A549 (cell line): ENCODE measurements around the gene PTPRD. TPM values are rescaled to one million over a fixed set of nuclear protein-coding genes. Genes with fewer than 3 reads are reported as not detected.

ENCODE experiments used
- ATAC-seq, 2 experiments: fragments of 200-7000 bp in 1 of 2; fragments of >200 bp in 1 of 2; cut with Nextera tagmentation in 1 of 2; cut with Tn5 transposase in 1 of 2; 3 replicates each; pipeline versions ENCODE4 v1.8.0 to v1.9.1; 2018 to 2020; ENCODE audit warnings: mild to moderate bottlenecking in 1 of 2, moderate library complexity in 1 of 2
- CTCF ChIA-PET: fragments of 300-600 bp; sonication (Branson Sonifier 250); formaldehyde crosslinking; extraction: SDS; loops from one replicate; lab custom pipeline; 2021; ENCODE audit warnings: antibody characterized with exemption, inconsistent platforms; lab: Yijun Ruan, JAX
- POLR2A ChIA-PET: fragments of 350-600 bp; formaldehyde crosslinking; extraction: SDS; loops from one replicate; lab custom pipeline; 2021; ENCODE audit warnings: antibody characterized with exemption, inconsistent platforms; lab: Yijun Ruan, JAX
- DNase-seq, 2 experiments: peaks; one replicate each; pipeline versions ENCODE4 v3.0.0 to v3.0.0-alpha.2; 2011 to 2016; ENCODE audit warnings: low read depth in 1 of 2, low spot score in 1 of 2
- FAIRE-seq: peaks from 2 replicates; lab custom pipeline; 2011; peaks lifted over from hg19 to GRCh38; lab: Jason Lieb, UNC
- H3K27ac ChIP-seq, 2 experiments: fragments of >200 bp; sonication (Bioruptor Twin); formaldehyde crosslinking; 3 replicates each; pipeline ENCODE4 v1.5.1; 2016 to 2017
- H3K4me1 ChIP-seq: fragments of >200 bp; sonication (Bioruptor Twin); formaldehyde crosslinking; 3 replicates; pipeline ENCODE4 v1.6.1; 2016
- H3K4me2 ChIP-seq: fragments of >200 bp; sonication (Bioruptor Twin); formaldehyde crosslinking; 3 replicates; pipeline ENCODE4 v1.6.1; 2016
- H3K4me3 ChIP-seq: fragments of >200 bp; sonication (Bioruptor Twin); formaldehyde crosslinking; 3 replicates; pipeline ENCODE4 v1.5.1; 2016
- H3K9me3 ChIP-seq: fragments of >200 bp; sonication (Bioruptor Twin); formaldehyde crosslinking; 3 replicates; pipeline ENCODE4 v1.6.1; 2016
- BHLHE40 ChIP-seq: IDR thresholded peaks from 2 replicates; pipeline ENCODE4 v1.6.1; 2012; ENCODE audit warnings: low read depth, low read length, inconsistent platforms
- CBX2 ChIP-seq: fragments of 200-600 bp; sonication (generic); IDR thresholded peaks from 2 replicates; pipeline ENCODE4 v1.6.1; 2016; ENCODE audit warnings: low read depth, mild to moderate bottlenecking, borderline replicate concordance
- CBX8 ChIP-seq: fragments of 200-600 bp; sonication (generic); IDR thresholded peaks from 2 replicates; pipeline ENCODE4 v1.6.1; 2016
- CTCF ChIP-seq: fragments of >200 bp; sonication (Bioruptor Twin); formaldehyde crosslinking; IDR thresholded peaks from 3 replicates; pipeline ENCODE4 v1.5.1; 2016
- EHF ChIP-seq: fragments of 250-450 bp; sonication (Bioruptor Pico); IDR thresholded peaks from 2 replicates; pipeline ENCODE4 v1.5.0; 2020; ENCODE audit warnings: mild to moderate bottlenecking
- EHMT2 ChIP-seq: fragments of 200-600 bp; sonication (generic); IDR thresholded peaks from 2 replicates; pipeline ENCODE4 v1.6.1; 2016; ENCODE audit warnings: antibody characterized with exemption, low read depth, mild to moderate bottlenecking, moderate library complexity
- EP300 ChIP-seq, 2 experiments: fragments of >200 bp; sonication (Bioruptor Twin); formaldehyde crosslinking; IDR thresholded peaks; 2 replicates in 1 of 2; 3 replicates in 1 of 2; pipeline ENCODE4 v1.6.1; 2016 to 2017
- ESRRA ChIP-seq: fragments of 150-350 bp; IDR thresholded peaks from 2 replicates; pipeline ENCODE4 v1.6.1; 2014; ENCODE audit warnings: mild to moderate bottlenecking, low read length, borderline replicate concordance
- GATA3 ChIP-seq: IDR thresholded peaks from 2 replicates; pipeline ENCODE4 v1.6.1; 2012; ENCODE audit warnings: borderline replicate concordance
- HMGXB4 ChIP-seq: fragments of 250-450 bp; sonication (Bioruptor Pico); IDR thresholded peaks from 2 replicates; pipeline ENCODE4 v1.5.0; 2021; ENCODE audit warnings: mild to moderate bottlenecking, moderate library complexity, borderline replicate concordance
- HOXB5 ChIP-seq: fragments of 250-450 bp; sonication (Bioruptor Pico); IDR thresholded peaks from 2 replicates; pipeline ENCODE4 v1.5.0; 2020; ENCODE audit warnings: mild to moderate bottlenecking, moderate library complexity
- JUNB ChIP-seq: fragments of >200 bp; sonication (Bioruptor Twin); formaldehyde crosslinking; IDR thresholded peaks from 2 replicates; pipeline ENCODE4 v1.6.1; 2016
- KDM1A ChIP-seq: fragments of 200-600 bp; sonication (generic); IDR thresholded peaks from 2 replicates; pipeline ENCODE4 v1.6.1; 2016; ENCODE audit warnings: low read depth, mild to moderate bottlenecking
- MYC ChIP-seq: IDR thresholded peaks from 2 replicates; pipeline ENCODE4 v1.6.1; 2012; ENCODE audit warnings: mild to moderate bottlenecking, inconsistent platforms, low read length, improper control_type of control experiment, borderline replicate concordance
- NFE2L2 ChIP-seq: fragments of 150-350 bp; conservative IDR thresholded peaks from 2 replicates; pipeline ENCODE4 v1.6.1; 2014; ENCODE audit warnings: low read length
- NPAS2 ChIP-seq: fragments of 250-450 bp; sonication (Bioruptor Pico); IDR thresholded peaks from 2 replicates; pipeline ENCODE4 v1.8.0; 2022; ENCODE audit warnings: mild to moderate bottlenecking, moderate library complexity, borderline replicate concordance
- NR3C1 ChIP-seq: fragments of >200 bp; sonication (Bioruptor Twin); formaldehyde crosslinking; IDR thresholded peaks from 3 replicates; pipeline ENCODE4 v1.6.1; 2017
- POLR2A ChIP-seq: IDR thresholded peaks from 2 replicates; pipeline ENCODE4 v1.6.1; 2012; ENCODE audit warnings: mild to moderate bottlenecking, low read length
- RARB ChIP-seq: fragments of 250-450 bp; sonication (Bioruptor Pico); IDR thresholded peaks from 2 replicates; pipeline ENCODE4 v1.8.0; 2021; ENCODE audit warnings: mild to moderate bottlenecking, moderate library complexity
- RCOR1 ChIP-seq: fragments of 150-350 bp; IDR thresholded peaks from 2 replicates; pipeline ENCODE4 v1.6.1; 2014; ENCODE audit warnings: antibody characterized with exemption, low read length, low read depth
- RNF2 ChIP-seq: fragments of 200-600 bp; sonication (generic); IDR thresholded peaks from 2 replicates; pipeline ENCODE4 v1.6.1; 2016; ENCODE audit warnings: low read depth, mild to moderate bottlenecking, antibody characterized with exemption, moderate library complexity, borderline replicate concordance
- SREBF2 ChIP-seq: fragments of 450-650 bp; IDR thresholded peaks from 2 replicates; pipeline ENCODE4 v1.6.1; 2014; ENCODE audit warnings: mild to moderate bottlenecking, moderate library complexity
- ZC3H11A ChIP-seq: fragments of 450-650 bp; IDR thresholded peaks from 2 replicates; pipeline ENCODE4 v1.6.1; 2014; ENCODE audit warnings: antibody characterized with exemption, mild to moderate bottlenecking
- ZNF302 ChIP-seq: fragments of 250-450 bp; sonication (Bioruptor Pico); IDR thresholded peaks from 2 replicates; pipeline ENCODE4 v1.9.0; 2021; ENCODE audit warnings: inconsistent platforms, mild to moderate bottlenecking, moderate library complexity
- ZSCAN20 ChIP-seq: fragments of 250-450 bp; sonication (Bioruptor Pico); IDR thresholded peaks from 2 replicates; pipeline ENCODE4 v1.8.0; 2022; ENCODE audit warnings: mild to moderate bottlenecking, moderate library complexity
- WGBS: methylation state at CpG from one replicate; pipeline ENCODE4 v1.1.6; 2017; ENCODE audit errors: missing lambda C conversion rate; 5-methylcytosine and 5-hydroxymethylcytosine counted together
- polyA plus RNA-seq, 4 experiments: library from polyadenylated mRNA; depleted of rRNA in 3 of 4; stranded (reverse); fragments of >200 nt; fragmentation: RNase III in 1 of 4; extraction: RNeasy Plus Mini Kit Qiagen cat#74134 plus additional on column Dnase treatment in 1 of 4; gene quantifications; 2 replicates in 3 of 4; 3 replicates in 1 of 4; pipeline ENCODE4 v1.2.3, GENCODE V29; 2011 to 2017
- TF ChIP-seq, protein P1 (sequence below): IDR thresholded peaks from 2 replicates; pipeline ENCODE4 v1.6.1; 2012
- TF ChIP-seq, protein P2 (sequence below): fragments of >200 bp; sonication (Bioruptor Twin); formaldehyde crosslinking; IDR thresholded peaks from 3 replicates; pipeline ENCODE4 v1.6.1; 2016
- TF ChIP-seq, protein P3 (sequence below): IDR thresholded peaks from 2 replicates; pipeline ENCODE4 v1.6.1; 2012

PTPRD gene
- polyA plus RNA-seq, 2 of the 4 experiments (the other 2 are of a cell fraction), result 0.39 to 1.3 TPM

DNA sequence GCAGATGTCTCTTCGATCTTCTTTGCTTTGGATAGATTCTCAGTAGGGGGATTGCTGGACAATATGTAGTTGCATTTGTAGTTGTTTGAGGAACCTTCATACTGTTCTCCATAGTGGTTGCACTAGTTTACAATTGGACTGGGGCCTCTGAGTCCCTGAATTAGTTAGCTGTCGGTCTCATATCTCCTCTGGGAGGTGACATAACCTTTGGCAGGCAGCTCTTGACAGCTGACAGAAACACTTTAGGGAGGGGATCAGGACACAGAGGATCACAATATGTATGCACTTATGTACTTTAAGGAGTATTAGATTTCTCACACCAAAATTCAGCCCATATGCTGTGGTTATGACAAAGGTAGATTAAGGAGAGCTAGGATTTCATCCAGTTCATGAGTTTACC lies 1533.3 kb downstream of the PTPRD start:
- CTCF ChIA-PET, result no interaction called here
- TF ChIP-seq ESRRA (no peak), EP300 (IDR thresholded peaks at IDR 0.05) (no peak), KDM1A (no peak), RCOR1 (no peak), MYC (no peak), RNF2 (no peak), HOXB5 (CRISPR knock-in tag) (no peak)
- FAIRE-seq (no peak), ATAC-seq (no peak), DNase-seq (no peak)
- H3K9me3 ChIP-seq, result no peaks in the 10 kb centered on the region
- WGBS, result 6% methylated on average over 2 of the region's 2 CpGs
- H3K27ac ChIP-seq, result no peak overlapping the region
- no peaks in the 10 kb centered on the region for H3K4me1 ChIP-seq
- H3K4me2 ChIP-seq, result no peak overlapping the region
- POLR2A ChIA-PET, result no interaction called here
- no peak overlapping the region for H3K4me3 ChIP-seq

DNA sequence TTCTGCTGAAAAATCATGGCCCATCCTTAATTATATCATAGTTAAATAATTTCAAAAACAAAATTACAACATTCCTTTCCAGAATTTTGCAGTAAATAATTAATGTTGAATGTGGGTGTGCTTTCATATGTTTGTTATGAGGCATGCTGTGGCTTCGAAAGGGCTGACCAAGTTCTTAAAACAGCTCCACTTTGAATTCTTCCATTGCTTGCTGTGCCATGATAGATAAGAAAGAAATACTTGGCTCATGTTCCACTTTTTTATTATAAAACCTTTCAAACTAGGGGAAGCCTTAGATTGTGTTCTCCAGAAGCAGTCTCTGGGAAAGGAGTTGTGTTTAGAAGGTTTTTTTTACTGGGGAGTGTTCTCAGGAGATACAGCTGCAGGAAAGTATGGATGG lies 1534.5 kb downstream of the PTPRD start:
- CTCF ChIA-PET, result no interaction called here
- no peak for FAIRE-seq
- ATAC-seq, result no peak

GRCh38 chr9:9061627-9062026 lies 1551.2 kb downstream of the PTPRD start:
- ATAC-seq (no peak), DNase-seq (no peak), FAIRE-seq (no peak)
- POLR2A ChIA-PET, result no interaction called here
- Histone ChIP-seq H3K27ac (no peak overlapping the region), H3K4me2 (no peak overlapping the region), H3K4me3 (no peak overlapping the region), H3K4me1 (no peaks in the 10 kb centered on the region), H3K9me3 (0 out of 3 replicates have a peak, but pooled peaks cover 3% of the 10 kb centered on the region)
- CTCF ChIA-PET, result no interaction called here
- 0% methylated on average over 2 of the region's 2 CpGs for WGBS
- TF ChIP-seq MYC (no peak), JUNB (no peak), POLR2A (no peak), GATA3 (no peak), NPAS2 (CRISPR knock-in tag) (no peak), EHF (CRISPR knock-in tag) (no peak), CBX8 (no peak), CTCF (no peak), NFE2L2 (no peak), EHMT2 (no peak), SREBF2 (no peak), NR3C1 (no peak), RCOR1 (no peak), HMGXB4 (CRISPR knock-in tag) (no peak), ZSCAN20 (CRISPR knock-in tag) (no peak), ZNF302 (CRISPR knock-in tag) (no peak), BHLHE40 (no peak)
- TF ChIP-seq, protein P1, sequence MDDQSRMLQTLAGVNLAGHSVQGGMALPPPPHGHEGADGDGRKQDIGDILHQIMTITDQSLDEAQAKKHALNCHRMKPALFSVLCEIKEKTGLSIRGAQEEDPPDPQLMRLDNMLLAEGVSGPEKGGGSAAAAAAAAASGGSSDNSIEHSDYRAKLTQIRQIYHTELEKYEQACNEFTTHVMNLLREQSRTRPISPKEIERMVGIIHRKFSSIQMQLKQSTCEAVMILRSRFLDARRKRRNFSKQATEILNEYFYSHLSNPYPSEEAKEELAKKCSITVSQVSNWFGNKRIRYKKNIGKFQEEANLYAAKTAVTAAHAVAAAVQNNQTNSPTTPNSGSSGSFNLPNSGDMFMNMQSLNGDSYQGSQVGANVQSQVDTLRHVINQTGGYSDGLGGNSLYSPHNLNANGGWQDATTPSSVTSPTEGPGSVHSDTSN, result no peak

More for the DNA sequence above, 1534.5 kb downstream of the PTPRD start:
- Histone ChIP-seq H3K4me2 (no peak overlapping the region), H3K9me3 (no peaks in the 10 kb centered on the region), H3K4me1 (no peaks in the 10 kb centered on the region), H3K27ac (no peak overlapping the region), H3K4me3 (no peak overlapping the region)
- no peak for TF ChIP-seq RARB
- TF ChIP-seq NR3C1, result no peak
- TF ChIP-seq, protein P2, sequence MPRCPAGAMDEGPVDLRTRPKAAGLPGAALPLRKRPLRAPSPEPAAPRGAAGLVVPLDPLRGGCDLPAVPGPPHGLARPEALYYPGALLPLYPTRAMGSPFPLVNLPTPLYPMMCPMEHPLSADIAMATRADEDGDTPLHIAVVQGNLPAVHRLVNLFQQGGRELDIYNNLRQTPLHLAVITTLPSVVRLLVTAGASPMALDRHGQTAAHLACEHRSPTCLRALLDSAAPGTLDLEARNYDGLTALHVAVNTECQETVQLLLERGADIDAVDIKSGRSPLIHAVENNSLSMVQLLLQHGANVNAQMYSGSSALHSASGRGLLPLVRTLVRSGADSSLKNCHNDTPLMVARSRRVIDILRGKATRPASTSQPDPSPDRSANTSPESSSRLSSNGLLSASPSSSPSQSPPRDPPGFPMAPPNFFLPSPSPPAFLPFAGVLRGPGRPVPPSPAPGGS, result no peak
- no peak for TF ChIP-seq ZC3H11A
- TF ChIP-seq CBX2, result no peak
- TF ChIP-seq, protein P3, sequence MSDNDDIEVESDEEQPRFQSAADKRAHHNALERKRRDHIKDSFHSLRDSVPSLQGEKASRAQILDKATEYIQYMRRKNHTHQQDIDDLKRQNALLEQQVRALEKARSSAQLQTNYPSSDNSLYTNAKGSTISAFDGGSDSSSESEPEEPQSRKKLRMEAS, result no peak
- DNase-seq, result no peak
- 0% methylated on average over 1 of the region's 1 CpG for WGBS
- POLR2A ChIA-PET, result no interaction called here
